H1 (cell line): ENCODE data around the gene SLC39A7. TPM values are rescaled to one million over a fixed set of nuclear protein-coding genes. Genes with fewer than 3 reads are reported as not detected.

Experiments
- CTCF ChIA-PET: fragments of 300-600 bp; sonication (Branson Sonifier 250); formaldehyde crosslinking; loops from one replicate; lab custom pipeline; 2021; ENCODE audit not compliant: partially characterized antibody; lab: Charles Lee
- POLR2A ChIA-PET: fragments of 300-600 bp; sonication (Branson Sonifier 250); formaldehyde crosslinking; loops from one replicate; lab custom pipeline; 2021; ENCODE audit warnings: inconsistent platforms; ENCODE audit not compliant: partially characterized antibody; lab: Charles Lee
- DNase-seq, 2 experiments: peaks; one replicate each; pipeline versions ENCODE4 v3.0.0 to v3.0.0-alpha.2; 2010 to 2022; ENCODE audit warnings: low spot score in 2 of 2, low read depth in 1 of 2, mixed read lengths in 1 of 2
- FAIRE-seq: peaks from 2 replicates; lab custom pipeline; 2011; peaks lifted over from hg19 to GRCh38; lab: Jason Lieb, UNC
- H2AFZ ChIP-seq: 2 replicates; pipeline ENCODE4 v1.8.1; 2012; ENCODE audit warnings: low read length, inconsistent platforms
- H2AK5ac ChIP-seq: 2 replicates; pipeline ENCODE4 v1.6.1; 2013; ENCODE audit warnings: low read depth, low read length
- H2BK120ac ChIP-seq: replicated peaks from 2 replicates; pipeline ENCODE3; 2013; ENCODE audit warnings: low read depth, low read length, inconsistent platforms
- H2BK12ac ChIP-seq: 2 replicates; pipeline ENCODE4 v1.6.1; 2013; ENCODE audit warnings: low read depth, low read length
- H2BK15ac ChIP-seq: 2 replicates; pipeline ENCODE4 v1.6.1; 2013; ENCODE audit warnings: low read length
- H2BK20ac ChIP-seq: 2 replicates; pipeline ENCODE4 v1.6.1; 2013; ENCODE audit warnings: low read length
- H2BK5ac ChIP-seq: 2 replicates; pipeline ENCODE4 v1.6.1; 2013; ENCODE audit warnings: low read depth, low read length
- H3K14ac ChIP-seq: 2 replicates; pipeline ENCODE4 v1.6.1; 2013; ENCODE audit warnings: inconsistent platforms; ENCODE audit not compliant: insufficient read length
- H3K18ac ChIP-seq: 2 replicates; pipeline ENCODE4 v1.6.1; 2013; ENCODE audit warnings: low read length; ENCODE audit errors: extremely low read depth
- H3K23ac ChIP-seq: 2 replicates; pipeline ENCODE4 v1.6.1; 2013; ENCODE audit warnings: inconsistent platforms; ENCODE audit not compliant: insufficient read length
- H3K23me2 ChIP-seq: 2 replicates; pipeline ENCODE4 v1.6.1; 2013; ENCODE audit warnings: low read depth, low read length
- H3K27ac ChIP-seq: 2 replicates; pipeline ENCODE4 v1.6.1; 2011; ENCODE audit warnings: low read depth, low read length, inconsistent platforms
- H3K27me3 ChIP-seq, 4 experiments: replicated peaks in 1 of 4; 1 replicate in 1 of 4; 2 replicates in 3 of 4; pipeline versions ENCODE4 v1.6.1 to v1.8.1; 2011 to 2013; ENCODE audit warnings: low read length in 3 of 4, mild to moderate bottlenecking in 3 of 4, inconsistent platforms in 2 of 4, mixed read lengths in 2 of 4, moderate library complexity in 1 of 4; ENCODE audit not compliant: control insufficient read depth in 3 of 4, insufficient read depth in 3 of 4; ENCODE audit errors: extremely low read depth in 1 of 4
- H3K36me3 ChIP-seq, 4 experiments: 2 replicates each; pipeline versions ENCODE4 v1.6.1 to v1.8.1; 2011 to 2013; ENCODE audit warnings: mild to moderate bottlenecking in 4 of 4, low read length in 3 of 4, moderate library complexity in 2 of 4, control low read depth in 1 of 4, inconsistent platforms in 1 of 4; ENCODE audit not compliant: insufficient read depth in 4 of 4, control insufficient read depth in 2 of 4
- H3K4ac ChIP-seq: replicated peaks from 2 replicates; pipeline ENCODE3; 2013; ENCODE audit warnings: low read length, low read depth, mixed read lengths, inconsistent platforms; ENCODE audit not compliant: insufficient read length
- H3K4me1 ChIP-seq, 4 experiments: replicated peaks in 1 of 4; 1 replicate in 1 of 4; 2 replicates in 3 of 4; pipeline versions ENCODE4 v1.6.1 to v1.8.1; 2011 to 2013; ENCODE audit warnings: low read length in 3 of 4, inconsistent platforms in 2 of 4, mixed read lengths in 1 of 4; ENCODE audit not compliant: insufficient read depth in 4 of 4, control insufficient read depth in 3 of 4
- H3K4me2 ChIP-seq, 2 experiments: 2 replicates each; pipeline versions ENCODE4 v1.6.1 to v1.8.1; 2011 to 2013; ENCODE audit warnings: low read depth in 2 of 2, low read length in 2 of 2, control low read depth in 1 of 2, inconsistent platforms in 1 of 2, mild to moderate bottlenecking in 1 of 2; ENCODE audit not compliant: insufficient read depth in 1 of 2
- H3K4me3 ChIP-seq, 4 experiments: fragments of 200-600, 300-600 bp in 1 of 4; sonication (generic), shearing (Covaris generic), sonication (Bioruptor Twin) in 1 of 4; 2 replicates each; pipeline versions ENCODE4 v1.5.1 to v1.8.1; 2011 to 2016; ENCODE audit warnings: low read length in 4 of 4, low read depth in 3 of 4, control low read depth in 2 of 4, inconsistent platforms in 2 of 4, mild to moderate bottlenecking in 2 of 4, mixed read lengths in 1 of 4, moderate library complexity in 1 of 4; ENCODE audit not compliant: insufficient read depth in 2 of 4; ENCODE audit errors: extremely low read depth in 1 of 4
- H3K56ac ChIP-seq: replicated peaks from 2 replicates; pipeline ENCODE3; 2013; ENCODE audit warnings: low read depth, mild to moderate bottlenecking, mixed read lengths, low read length, inconsistent platforms; ENCODE audit not compliant: insufficient read length
- H3K79me1 ChIP-seq: 2 replicates; pipeline ENCODE4 v1.6.1; 2013; ENCODE audit warnings: low read depth, low read length, control low read depth
- H3K79me2 ChIP-seq, 2 experiments: 2 replicates each; pipeline versions ENCODE4 v1.6.1 to v1.8.1; 2012 to 2013; ENCODE audit warnings: low read length in 2 of 2, mild to moderate bottlenecking in 2 of 2, inconsistent platforms in 1 of 2; ENCODE audit not compliant: insufficient read depth in 2 of 2, control insufficient read depth in 1 of 2
- H3K9ac ChIP-seq, 4 experiments: replicated peaks in 1 of 4; 1 replicate in 1 of 4; 2 replicates in 3 of 4; pipeline versions ENCODE4 v1.6.1 to v1.8.1; 2011 to 2013; ENCODE audit warnings: low read depth in 3 of 4, low read length in 3 of 4, control low read depth in 2 of 4, mild to moderate bottlenecking in 2 of 4, moderate library complexity in 2 of 4, inconsistent platforms in 1 of 4; ENCODE audit errors: extremely low read depth in 1 of 4
- H3K9me3 ChIP-seq, 2 experiments: 2 replicates each; pipeline versions ENCODE4 v1.6.1 to v1.8.1; 2012 to 2013; ENCODE audit warnings: mild to moderate bottlenecking in 2 of 2, moderate library complexity in 2 of 2, control low read depth in 1 of 2, inconsistent platforms in 1 of 2, low read depth in 1 of 2, low read length in 1 of 2, mixed read lengths in 1 of 2; ENCODE audit not compliant: insufficient read depth in 2 of 2
- H4K20me1 ChIP-seq, 2 experiments: replicated peaks in 1 of 2; 2 replicates each; pipeline versions ENCODE3 to v1.8.1; 2011 to 2013; ENCODE audit warnings: inconsistent platforms in 2 of 2, low read length in 2 of 2, mild to moderate bottlenecking in 1 of 2; ENCODE audit not compliant: insufficient read depth in 2 of 2, control insufficient read depth in 1 of 2
- H4K5ac ChIP-seq: 2 replicates; pipeline ENCODE4 v1.6.1; 2013; ENCODE audit warnings: low read length, low read depth, mixed read lengths, inconsistent platforms; ENCODE audit not compliant: insufficient read length
- H4K8ac ChIP-seq: 2 replicates; pipeline ENCODE4 v1.8.0; 2013; ENCODE audit warnings: mild to moderate bottlenecking, moderate library complexity, low read length, inconsistent platforms; ENCODE audit not compliant: insufficient read depth; ENCODE audit errors: extremely low read depth
- H4K91ac ChIP-seq: replicated peaks from 2 replicates; pipeline ENCODE3; 2013; ENCODE audit warnings: low read length, mixed read lengths, inconsistent platforms; ENCODE audit not compliant: insufficient read length
- CTCF ChIP-seq, 3 experiments: IDR thresholded peaks; 1 replicate in 2 of 3; 2 replicates in 1 of 3; pipeline versions ENCODE4 v1.5.1 to v1.6.1; 2011; ENCODE audit warnings: low read length in 3 of 3, mild to moderate bottlenecking in 3 of 3, inconsistent platforms in 2 of 3, low read depth in 1 of 3, moderate library complexity in 1 of 3; ENCODE audit not compliant: insufficient read depth in 1 of 3; ENCODE audit errors: control extremely low read depth in 1 of 3
- KDM4A ChIP-seq: IDR thresholded peaks from one replicate; pipeline ENCODE4 v1.7.1; 2012; ENCODE audit warnings: low read depth, mild to moderate bottlenecking, moderate library complexity, low read length, inconsistent platforms; ENCODE audit not compliant: severe bottlenecking
- SAP30 ChIP-seq: fragments of 300-600 bp; sonication (generic); IDR thresholded peaks from 2 replicates; pipeline ENCODE4 v1.7.1; 2012; ENCODE audit warnings: low read length, moderate library complexity, mild to moderate bottlenecking, inconsistent platforms; ENCODE audit not compliant: insufficient read depth, insufficient replicate concordance
- WGBS, 2 experiments: shearing (Covaris generic) in 1 of 2; methylation state at CpG; one replicate each; pipeline versions ENCODE4 v1.1.6 to v1.1.7; 2013 to 2015; ENCODE audit warnings: low lambda C conversion rate in 2 of 2, mixed read lengths in 2 of 2, inconsistent platforms in 1 of 2, low coverage in 1 of 2, missing lambda C conversion rate in 1 of 2; ENCODE audit not compliant: insufficient replicate concordance in 2 of 2, insufficient coverage in 1 of 2, insufficient read length in 1 of 2; ENCODE audit errors: extremely low coverage in 1 of 2, missing lambda C conversion rate in 1 of 2; 5-methylcytosine and 5-hydroxymethylcytosine counted together
- long read RNA-seq, 2 experiments: library from RNA in 1 of 2; library from capped mRNA in 1 of 2; stranded (forward); transcript quantifications; one replicate each; pipeline ENCODE4 v2.0.0, GENCODE V29; 2021; ENCODE audit warnings: inconsistent platforms in 1 of 2
- polyA minus RNA-seq, 3 experiments: library from RNA; depleted of rRNA, polyadenylated mRNA; stranded (reverse); fragments of >200 nt; gene quantifications; 1 replicate in 2 of 3; 2 replicates in 1 of 3; pipeline ENCODE4 v1.2.3, GENCODE V29; 2011
- polyA plus RNA-seq, 7 experiments: library from polyadenylated mRNA; depleted of rRNA in 3 of 7; stranded (reverse) in 5 of 7; unstranded in 2 of 7; fragments of >200 nt in 5 of 7; fragments of 200-250 nt in 2 of 7; gene quantifications; 1 replicate in 5 of 7; 2 replicates in 1 of 7; 4 replicates in 1 of 7; pipeline versions ENCODE4 v1.2.1 to v1.2.3, GENCODE V29; 2011 to 2013; ENCODE audit warnings: missing spikeins in 2 of 7, mixed read lengths in 2 of 7
- total RNA-seq: library from RNA; stranded (reverse); fragmentation: NEBNext Ultra II Directional; extraction: Animal tissue kit (Norgen Biotek cat#: 25700); gene quantifications from 2 replicates; pipeline ENCODE4 v1.2.1, GENCODE V29; 2021

The SLC39A7 gene
- total RNA-seq (120 and 123 TPM in 2 replicates), polyA plus RNA-seq (2011; rRNA removed) (63.3 and 70.2 TPM in 2 replicates), polyA minus RNA-seq (2011; rRNA and poly(A)+ RNA removed) (86.6 and 90.3 TPM in 2 replicates)
- 82.9 TPM for polyA plus RNA-seq (2011; cell fraction: cytosol; rRNA removed)
- 75.8 TPM for polyA plus RNA-seq (2011; cell fraction: nucleus; rRNA removed)
- polyA plus RNA-seq (2012, experiment 1 of 2): 144 to 176 TPM (median 153 TPM) in 4 replicates
- 57.8 TPM for polyA plus RNA-seq (2012, experiment 2 of 2)
- 66.7 TPM for polyA plus RNA-seq (2013, experiment 1 of 2)
- 81.1 TPM for polyA plus RNA-seq (2013, experiment 2 of 2)
- 34.1 TPM for polyA minus RNA-seq (2011; cell fraction: cytosol; rRNA and poly(A)+ RNA removed)
- polyA minus RNA-seq (2011; cell fraction: nucleus; rRNA and poly(A)+ RNA removed): 29.8 TPM
- long read RNA-seq, experiment 1, transcript SLC39A7-202 (7 exons, 2,409 nt): minor isoform, 7 of 52 reads
- long read RNA-seq, experiment 1, transcript SLC39A7-201 (8 exons, 2,153 nt): minor isoform, 6 of 52 reads
- long read RNA-seq, experiment 1, transcript SLC39A7-204 (4 exons, 1,410 nt): major isoform, 11 of 52 reads
- long read RNA-seq, experiment 1, partial matches to known transcripts: 25 of 52 reads
- long read RNA-seq, experiment 1, other reads (novel, unspliced or antisense): 3 of 52 reads
- long read RNA-seq, experiment 2, partial matches to known transcripts: 3 of 6 reads
- long read RNA-seq, experiment 2, other reads (novel, unspliced or antisense): 0 of 6 reads

GRCh38 chr6:33200219-33201146 lies at the start of gene SLC39A7, which contains the start of gene RXRB:
Gene SLC39A7 (plus strand): TSS chr6:33200867. CDS start chr6:33201246, 379 bp downstream.
Gene RXRB (minus strand): TSS chr6:33200665. CDS start chr6:33200476, 189 bp downstream.
- peak within 1 kb of the TSS; percentile 93 for H3K27ac ChIP-seq
- peak within 1 kb of the TSS; percentile 87 for H4K5ac ChIP-seq
- H3K9me3 ChIP-seq: no peaks in the 10 kb centered on the region
- ChIA-PET CTCF (interaction anchor here (0.6 kb wide), 1 partner anchor 76 kb away, joined by 3 read pairs; no protein-coding TSS in a partner anchor), POLR2A (interaction anchor here (0.7 to 1.7 kb wide), 7 partner anchors 9 to 229 kb away, joined by 3 to 7 read pairs (median 4); partner anchors contain the start of genes B3GALT4, RPS18 and VPS52)
- H4K91ac ChIP-seq: peak within 1 kb of the TSS; percentile 72
- H3K23me2 ChIP-seq: peaks cover 20% of the 10 kb centered on the region
- H2AK5ac ChIP-seq: peak within 1 kb of the TSS; percentile 97
- peaks cover 16% of the 10 kb centered on the region for H3K79me1 ChIP-seq
- peak within 1 kb of the TSS; percentile 88 to 97 (median 94) for H3K9ac ChIP-seq
- peak within 1 kb of the TSS; percentile 96 to 99 for H3K4me2 ChIP-seq
- 0% methylated on average over 54 of the region's 68 CpGs; no CpG with 5 or more reads in 1 of the 2 experiments for WGBS, 2 experiments
- peak; percentile 95 to 98 for DNase-seq
- H2BK120ac ChIP-seq: no peak within 1 kb of the TSS
- no peak for FAIRE-seq
- peak within 1 kb of the TSS; percentile 98 for H4K8ac ChIP-seq
- H3K79me2 ChIP-seq: peaks cover 3 to 22% of the 10 kb centered on the region in 2 experiments; a peak in 3 of 4 replicates
- 0 out of 2 replicates have a peak within 1 kb of the TSS, but pooled peaks have one; percentile 77 for H2BK20ac ChIP-seq
- no peak within 1 kb of the TSS for H3K23ac ChIP-seq
- H3K18ac ChIP-seq: peak within 1 kb of the TSS; percentile 95
- H3K4me1 ChIP-seq: peaks cover 9 to 32% (median 13%) of the 10 kb centered on the region in 4 experiments
- peak within 1 kb of the TSS; percentile 91 for H2AFZ ChIP-seq
- peak within 1 kb of the TSS; percentile 87 to 89 (median 88) for H3K4me3 ChIP-seq
- H3K27me3 ChIP-seq: peaks cover 0 to 5% (median 1%) of the 10 kb centered on the region in 4 experiments; a peak in 5 of 7 replicates
- peaks cover 7 to 26% (median 16%) of the 10 kb centered on the region in 4 experiments for H3K36me3 ChIP-seq
- peak within 1 kb of the TSS; percentile 59 for H3K4ac ChIP-seq
- H3K56ac ChIP-seq: peak within 1 kb of the TSS; percentile 85
- H3K14ac ChIP-seq: no peak within 1 kb of the TSS
- H4K20me1 ChIP-seq: peaks cover 5 to 23% of the 10 kb centered on the region in 2 experiments
- peak within 1 kb of the TSS; percentile 96 for H2BK5ac ChIP-seq
- H2BK15ac ChIP-seq: no peak within 1 kb of the TSS
- H2BK12ac ChIP-seq: peak within 1 kb of the TSS; percentile 71
- no peak for TF ChIP-seq CTCF (IDR thresholded peaks at IDR 0.05; ENCODE audit: control extremely low read depth in 1 of 3, insufficient read depth in 1 of 3, low read depth in 1 of 3, low read length in 3 of 3)
- TF ChIP-seq KDM4A: peak; percentile 85
- TF ChIP-seq SAP30: peak; percentile 82
